PC-3 (cell line): ENCODE data around the gene EIF2S2. TPM values are rescaled to one million over a fixed set of nuclear protein-coding genes. Genes with fewer than 3 reads are reported as not detected.
A peak's percentile ranks its signal among the peaks of the same experiment; 100 is the strongest.

Experiments
- ATAC-seq: fragments of 200-7000 bp; cut with Tn5 transposase; 2 replicates; pipeline ENCODE4 v1.9.1; 2020; ENCODE audit warnings: mild to moderate bottlenecking, moderate library complexity
- BruUV-seq: library from RNA; stranded (reverse); fragments of 400-500 nt; replicated peaks from 2 replicates; lab custom pipeline; 2021; lab: Mats Ljungman, UMichigan
- CTCF ChIA-PET: fragments of 300-600 bp; sonication (Branson Sonifier 250); formaldehyde crosslinking; loops from one replicate; lab custom pipeline; 2022; ENCODE audit warnings: antibody characterized with exemption; lab: Charles Lee
- POLR2A ChIA-PET: fragments of 300-600 bp; sonication (Branson Sonifier 250); formaldehyde crosslinking; loops from one replicate; lab custom pipeline; 2022; ENCODE audit warnings: antibody characterized with exemption; ENCODE audit not compliant: unreplicated experiment; lab: Charles Lee
- DNase-seq: peaks from one replicate; pipeline ENCODE4 v3.0.0-alpha.2; 2015
- H2AFZ ChIP-seq: fragments of 300-600 bp; sonication (generic); 2 replicates; pipeline ENCODE4 v1.6.0; 2016; ENCODE audit warnings: antibody characterized with exemption, low read length
- H3F3A ChIP-seq: fragments of 300-600 bp; sonication (generic); one replicate; pipeline ENCODE4 v1.6.0; 2017; ENCODE audit warnings: antibody characterized with exemption, low read length, control low read depth, mild to moderate bottlenecking; ENCODE audit not compliant: unreplicated experiment
- H3K27ac ChIP-seq: fragments of 300-600 bp; sonication (generic); 2 replicates; pipeline ENCODE4 v1.5.1; 2016; ENCODE audit warnings: mild to moderate bottlenecking, low read length
- H3K27me3 ChIP-seq: fragments of 300-600 bp; sonication (generic); 2 replicates; pipeline ENCODE4 v1.6.1; 2016; ENCODE audit warnings: low read length, mixed read lengths
- H3K36me3 ChIP-seq: fragments of 300-600 bp; sonication (generic); 2 replicates; pipeline ENCODE4 v1.6.1; 2016; ENCODE audit warnings: low read depth, mixed run types, low read length, mixed read lengths
- H3K4me1 ChIP-seq: fragments of 300-600 bp; sonication (generic); 2 replicates; pipeline ENCODE4 v1.5.1; 2016; ENCODE audit warnings: low read length; ENCODE audit not compliant: insufficient read depth
- H3K4me2 ChIP-seq: fragments of 300-600 bp; sonication (generic); 2 replicates; pipeline ENCODE4 v1.6.0; 2016; ENCODE audit warnings: low read length
- H3K4me3 ChIP-seq: fragments of 300-600 bp; sonication (generic); 2 replicates; pipeline ENCODE4 v1.5.1; 2016; ENCODE audit warnings: mild to moderate bottlenecking, low read length, mixed read lengths
- H3K79me2 ChIP-seq: fragments of 300-600 bp; sonication (generic); 2 replicates; pipeline ENCODE4 v1.6.1; 2017; ENCODE audit warnings: low read length, mixed read lengths
- H3K9ac ChIP-seq: fragments of 300-600 bp; sonication (generic); 2 replicates; pipeline ENCODE4 v1.6.0; 2016; ENCODE audit warnings: mild to moderate bottlenecking, low read length
- H3K9me2 ChIP-seq: fragments of 300-600 bp; sonication (generic); replicated peaks from 2 replicates; pipeline ENCODE4 v1.6.1; 2016; ENCODE audit warnings: mixed run types, low read length, mixed read lengths
- H3K9me3 ChIP-seq: fragments of 300-600 bp; sonication (generic); 2 replicates; pipeline ENCODE4 v1.6.1; 2016; ENCODE audit warnings: low read length, mixed read lengths
- H4K20me1 ChIP-seq: fragments of 300-600 bp; sonication (generic); 2 replicates; pipeline ENCODE4 v1.6.1; 2016; ENCODE audit warnings: low read length, mixed read lengths
- EZH2 ChIP-seq: fragments of 300-600 bp; sonication (generic); IDR thresholded peaks from one replicate; pipeline ENCODE4 v1.6.1; 2017; ENCODE audit warnings: antibody characterized with exemption, mild to moderate bottlenecking, low read length; ENCODE audit not compliant: unreplicated experiment
- EZH2phosphoT487 ChIP-seq: fragments of 300-600 bp; sonication (generic); IDR thresholded peaks from 2 replicates; pipeline ENCODE4 v1.6.1; 2018; ENCODE audit warnings: mild to moderate bottlenecking, antibody characterized with exemption, low read length, borderline replicate concordance
- intact Hi-C: fragments of 100-400 bp; cut with micrococcal nuclease; formaldehyde crosslinking; loops from 2 replicates; pipeline ENCODE4 v1.9.0; 2023
- total RNA-seq: library from RNA; depleted of rRNA; stranded (reverse); fragments of >200 nt; gene quantifications from 2 replicates; pipeline ENCODE4 v1.2.3, GENCODE V29; 2014
- TF ChIP-seq, protein P1 (sequence below): fragments of 300-600 bp; sonication (generic); conservative IDR thresholded peaks from 2 replicates; pipeline ENCODE4 v1.5.1; 2017; ENCODE audit warnings: antibody characterized with exemption, low read depth, mild to moderate bottlenecking, low read length

Gene EIF2S2
- total RNA-seq, 1 experiment from 2014 or later: 83.4 TPM

DNA sequence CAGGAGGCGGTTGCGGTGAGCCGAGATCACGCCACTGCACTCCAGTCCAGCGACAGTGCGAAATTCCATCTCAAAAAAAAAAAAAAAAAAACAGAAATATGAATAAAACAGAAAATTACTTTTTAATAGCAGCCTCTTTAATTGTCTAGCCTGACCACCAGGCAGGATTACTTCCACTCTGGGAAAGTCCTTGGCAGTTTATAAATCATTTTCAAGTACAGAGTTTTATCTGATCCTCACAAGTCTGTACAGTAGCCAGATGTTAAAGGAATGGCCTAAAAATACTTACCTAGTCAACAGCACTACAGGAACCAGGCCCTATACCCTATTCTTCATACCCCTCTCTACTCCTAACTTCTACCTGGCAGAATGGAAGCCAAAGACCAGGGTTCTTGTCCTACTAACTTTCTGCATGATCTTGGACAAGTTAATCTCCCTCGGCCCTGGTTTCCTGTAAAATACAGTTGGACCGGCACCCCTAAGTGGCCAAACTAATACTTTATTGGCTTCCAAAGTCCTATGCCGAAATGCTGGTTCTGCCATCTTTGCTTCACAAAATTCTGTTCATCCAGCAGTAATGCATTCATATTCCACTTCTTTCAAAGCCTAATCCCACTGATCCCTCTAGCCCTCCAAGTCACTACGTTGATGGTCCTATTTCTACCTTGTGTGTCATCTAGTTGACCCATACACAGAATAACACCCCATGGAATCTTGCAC lies 1.9 kb downstream of the EIF2S2 start:
- intact Hi-C loops: loop anchor here (5.0 kb wide), 1 partner anchor 378 kb away; the partner anchor contains the start of gene ZNF341
- no peaks in the 10 kb centered on the region for H3K27me3 ChIP-seq
- H2AFZ ChIP-seq: no peak overlapping the region
- H3F3A ChIP-seq: no peaks in the 10 kb centered on the region
- ATAC-seq (no peak), DNase-seq (no peak)
- BruUV-seq: no TSS peak
- peaks cover 27% of the 10 kb centered on the region; the same call in 1 of the 2 replicates for H3K4me1 ChIP-seq
- H3K27ac ChIP-seq: no peak overlapping the region
- peak overlapping the region; percentile 98 for H3K9ac ChIP-seq
- H3K4me2 ChIP-seq: peak overlapping the region; percentile 92
- H3K9me2 ChIP-seq: no peaks in the 10 kb centered on the region
- POLR2A ChIA-PET: no interaction called here
- H3K79me2 ChIP-seq: peaks cover 69% of the 10 kb centered on the region
- H3K4me3 ChIP-seq: peak overlapping the region; percentile 97
- TF ChIP-seq EZH2phosphoT487 (no peak), EZH2 (no peak)
- TF ChIP-seq, protein P1, sequence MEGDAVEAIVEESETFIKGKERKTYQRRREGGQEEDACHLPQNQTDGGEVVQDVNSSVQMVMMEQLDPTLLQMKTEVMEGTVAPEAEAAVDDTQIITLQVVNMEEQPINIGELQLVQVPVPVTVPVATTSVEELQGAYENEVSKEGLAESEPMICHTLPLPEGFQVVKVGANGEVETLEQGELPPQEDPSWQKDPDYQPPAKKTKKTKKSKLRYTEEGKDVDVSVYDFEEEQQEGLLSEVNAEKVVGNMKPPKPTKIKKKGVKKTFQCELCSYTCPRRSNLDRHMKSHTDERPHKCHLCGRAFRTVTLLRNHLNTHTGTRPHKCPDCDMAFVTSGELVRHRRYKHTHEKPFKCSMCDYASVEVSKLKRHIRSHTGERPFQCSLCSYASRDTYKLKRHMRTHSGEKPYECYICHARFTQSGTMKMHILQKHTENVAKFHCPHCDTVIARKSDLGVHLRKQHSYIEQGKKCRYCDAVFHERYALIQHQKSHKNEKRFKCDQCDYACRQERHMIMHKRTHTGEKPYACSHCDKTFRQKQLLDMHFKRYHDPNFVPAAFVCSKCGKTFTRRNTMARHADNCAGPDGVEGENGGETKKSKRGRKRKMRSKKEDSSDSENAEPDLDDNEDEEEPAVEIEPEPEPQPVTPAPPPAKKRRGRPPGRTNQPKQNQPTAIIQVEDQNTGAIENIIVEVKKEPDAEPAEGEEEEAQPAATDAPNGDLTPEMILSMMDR: no peak
- no peaks in the 10 kb centered on the region for H3K9me3 ChIP-seq
- H3K36me3 ChIP-seq: peaks cover 26% of the 10 kb centered on the region; the same call in 1 of the 2 replicates
- CTCF ChIA-PET: no interaction called here
- peaks cover 61% of the 10 kb centered on the region for H4K20me1 ChIP-seq

DNA sequence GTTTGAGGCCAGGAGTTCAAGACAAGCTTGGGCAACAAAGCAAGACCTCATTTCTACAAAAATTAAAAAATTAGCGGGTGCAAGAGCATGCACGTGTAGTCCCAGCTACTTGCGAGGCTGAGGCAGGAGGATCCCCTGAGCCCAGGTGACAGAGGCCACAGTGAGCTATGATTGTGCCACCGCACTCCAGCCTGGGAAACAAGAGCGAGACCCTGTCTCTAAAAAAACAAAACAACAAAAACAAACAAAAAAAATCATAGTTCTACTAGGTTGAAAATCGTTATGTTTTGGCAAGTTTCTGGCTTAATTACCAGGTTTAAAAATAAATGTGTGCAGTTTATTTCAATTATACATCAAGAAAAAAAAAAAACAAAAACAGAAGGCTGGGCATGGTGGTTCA lies 2.6 kb downstream of the EIF2S2 start:
- Histone ChIP-seq H2AFZ (no peak overlapping the region), H4K20me1 (peaks cover 68% of the 10 kb centered on the region), H3K9me2 (no peaks in the 10 kb centered on the region), H3K9me3 (no peaks in the 10 kb centered on the region), H3K4me3 (peak overlapping the region; percentile 97; the same call in 1 of the 2 replicates), H3K27ac (no peak overlapping the region), H3K4me1 (peaks cover 27% of the 10 kb centered on the region; the same call in 1 of the 2 replicates), H3K4me2 (peak overlapping the region; percentile 92), H3F3A (no peaks in the 10 kb centered on the region), H3K79me2 (peaks cover 76% of the 10 kb centered on the region), H3K27me3 (no peaks in the 10 kb centered on the region), H3K9ac (no peak overlapping the region), H3K36me3 (peaks cover 33% of the 10 kb centered on the region)
- intact Hi-C loops: no loop called here
- DNase-seq (no peak), ATAC-seq (no peak)
- BruUV-seq: no TSS peak
- TF ChIP-seq EZH2 (no peak), EZH2phosphoT487 (no peak)
- TF ChIP-seq, protein P1: no peak
- CTCF ChIA-PET: no interaction called here
- POLR2A ChIA-PET: no interaction called here
